GM18517 (cell line): ENCODE data around the gene NET1.

Experiments
- ATAC-seq: cut with Tn5 transposase; IDR thresholded peaks from one replicate; pipeline ENCODE4 v1.9.1; 2021; ENCODE audit warnings: mild to moderate bottlenecking, moderate library complexity; ENCODE audit not compliant: unreplicated experiment

Gene NET1

DNA sequence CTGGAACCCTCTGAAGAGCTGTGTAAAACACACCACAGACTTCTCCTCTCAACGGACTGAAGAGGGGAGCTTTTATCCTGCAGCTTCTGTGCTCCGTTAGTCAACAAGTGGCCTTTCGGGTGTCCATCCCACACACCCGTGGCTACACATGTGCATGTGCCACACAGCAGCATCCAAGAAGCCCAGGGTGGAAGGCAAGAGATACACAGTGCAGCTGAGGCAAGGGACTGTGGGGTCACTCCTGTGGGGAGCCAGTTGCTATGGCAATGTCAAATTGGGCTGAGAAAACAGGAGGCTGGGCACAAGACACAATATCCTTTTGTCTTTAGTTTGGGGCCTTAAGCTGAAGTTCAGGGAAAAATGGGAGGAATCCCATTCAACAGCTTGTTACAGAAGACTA is 28.7 kb downstream of the NET1 start:
- no peak for ATAC-seq

DNA sequence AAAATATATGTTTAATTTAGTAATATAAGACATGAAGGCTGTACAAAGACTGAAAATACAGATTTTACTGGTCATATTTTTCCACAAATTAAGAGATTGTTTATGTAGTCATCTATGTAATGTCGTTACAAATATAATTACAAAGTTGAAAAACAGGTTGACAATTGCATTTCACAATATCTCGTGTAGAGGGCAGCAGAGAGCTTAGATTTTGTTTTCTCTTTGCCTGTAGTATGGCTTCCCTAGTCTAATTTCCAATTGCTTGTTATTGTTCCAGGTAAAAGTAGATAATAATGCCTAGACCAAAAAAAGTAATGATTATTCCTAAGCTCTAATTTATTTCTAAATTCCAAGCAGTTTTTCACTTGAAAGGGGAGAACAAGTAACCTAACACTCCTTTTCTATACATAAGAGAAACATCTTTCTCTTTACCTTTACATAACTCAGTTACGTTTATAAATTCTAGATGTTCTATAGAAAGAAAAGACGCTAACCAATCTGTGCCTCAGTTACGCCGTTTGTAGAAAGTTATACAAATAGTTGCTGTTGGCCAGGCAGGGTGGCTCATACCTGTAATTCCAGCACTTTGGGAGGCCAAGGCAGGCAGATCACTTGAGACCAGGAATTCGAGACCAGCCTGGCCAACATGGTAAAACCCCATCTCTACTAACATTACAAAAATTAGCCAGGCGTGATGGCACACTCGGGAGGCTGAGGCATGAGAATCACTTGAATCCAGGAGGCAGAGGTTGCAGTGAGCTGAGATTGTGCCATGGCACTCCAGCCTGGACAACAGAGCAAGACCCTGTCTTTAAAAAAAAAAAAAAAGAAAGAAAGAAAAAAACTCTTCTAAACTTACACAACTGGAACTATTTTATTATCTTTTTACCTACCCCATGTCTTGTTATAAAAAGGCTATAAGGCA is 30.0 kb downstream of the NET1 start:
- ATAC-seq, result no peak

DNA sequence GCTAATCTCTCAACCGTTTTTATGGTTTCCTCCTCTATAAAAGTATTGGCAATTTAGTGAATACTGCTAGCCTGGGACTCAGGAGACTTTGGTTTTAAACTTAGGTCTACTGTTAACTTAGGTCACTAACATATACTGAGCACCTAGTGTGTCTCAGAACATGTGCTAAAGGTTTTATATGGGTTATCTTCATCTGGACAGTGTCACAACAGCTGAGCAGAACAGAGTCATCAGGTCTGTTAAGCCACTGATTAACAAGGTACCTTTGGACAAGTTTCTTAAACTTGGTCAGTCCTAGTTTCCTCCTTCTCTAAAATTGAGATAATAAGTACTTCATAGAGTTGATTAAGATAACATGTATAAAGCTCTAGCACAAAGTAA is 30.6 kb downstream of the NET1 start:
- peak; percentile 22 for ATAC-seq

DNA sequence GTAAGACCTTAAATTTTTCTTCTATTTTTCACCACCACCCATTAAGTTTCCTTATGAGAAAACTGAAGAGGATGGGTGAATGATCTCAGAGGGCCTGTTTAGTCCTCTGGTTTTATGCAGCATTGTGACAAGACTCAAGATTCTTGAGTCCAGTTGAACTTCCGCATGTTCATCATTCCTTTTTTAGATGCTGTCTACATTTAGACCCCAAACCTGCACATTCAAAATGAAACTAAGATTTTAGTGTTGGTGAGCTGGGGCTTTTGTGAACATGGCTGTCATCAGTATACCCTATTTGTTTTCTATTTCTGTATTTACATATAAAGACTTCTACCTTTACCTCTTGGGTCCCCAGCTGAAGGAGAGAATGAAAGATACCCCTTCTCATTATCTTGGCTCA is 31.1 kb downstream of the NET1 start:
- peak; percentile 82 for ATAC-seq

DNA sequence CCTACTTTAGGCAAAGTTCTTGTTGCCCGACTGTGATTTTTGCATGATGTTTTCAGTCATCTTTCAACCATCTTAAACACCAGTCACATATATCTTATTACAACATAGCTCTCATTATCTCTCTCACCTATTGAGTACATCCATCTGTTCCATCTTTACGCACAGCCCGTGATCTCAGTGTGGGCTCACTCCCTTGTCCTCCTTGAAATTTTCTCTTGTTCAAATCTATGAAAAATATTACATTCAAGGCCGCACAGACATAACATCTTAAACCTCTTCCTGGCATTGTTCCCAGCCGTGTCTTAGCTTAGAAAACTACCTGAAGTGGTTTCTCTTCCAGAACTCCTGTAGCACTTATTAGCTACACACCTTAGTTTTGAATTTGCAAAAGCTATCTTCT is 32.6 kb downstream of the NET1 start:
- ATAC-seq, result no peak

DNA sequence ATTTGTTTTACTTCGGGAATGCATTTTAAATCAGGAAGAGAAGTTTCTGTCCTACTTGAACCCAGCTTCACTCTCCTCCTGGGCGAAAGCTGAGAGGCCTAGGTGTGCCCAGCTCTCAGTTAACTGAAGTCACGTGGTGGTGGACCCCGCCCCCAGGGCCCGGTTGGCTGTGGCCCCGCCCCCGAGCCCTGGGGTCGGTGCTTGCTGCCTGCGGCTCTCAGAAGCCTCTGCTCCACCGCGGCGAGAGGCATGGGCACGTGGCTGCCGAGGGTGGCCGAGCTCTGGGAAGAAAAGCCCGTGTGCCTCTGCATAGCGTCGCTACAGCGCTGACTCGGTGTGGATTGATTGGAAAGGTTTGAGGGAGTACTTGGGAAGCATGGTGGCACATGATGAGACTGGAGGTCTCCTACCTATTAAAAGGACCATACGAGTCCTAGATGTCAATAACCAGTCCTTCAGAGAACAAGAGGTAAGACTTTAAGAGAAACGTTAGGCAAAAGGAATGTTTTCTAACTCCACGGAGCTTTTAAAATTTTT is 34.1 kb downstream of the NET1 start:
- ATAC-seq, result peak; percentile 47

DNA sequence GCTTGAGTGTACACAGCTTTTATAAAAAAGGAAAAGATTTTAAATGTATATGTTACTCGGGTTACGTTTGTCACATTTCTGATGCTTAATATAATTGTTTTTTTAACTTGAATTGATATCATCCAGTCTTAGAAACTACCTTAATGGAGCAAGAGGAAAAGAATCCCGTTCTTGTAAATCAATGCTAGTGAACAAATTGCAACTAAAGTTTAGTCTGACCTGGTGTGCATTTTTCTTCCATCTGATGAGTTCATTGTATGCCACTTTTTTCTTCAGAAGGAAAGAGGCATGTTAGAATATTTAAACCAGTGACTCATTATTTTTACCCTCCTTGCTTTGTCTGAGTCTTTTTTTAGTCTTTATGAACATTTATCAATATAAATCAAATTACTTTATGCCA is 34.7 kb downstream of the NET1 start:
- ATAC-seq, result no peak

DNA sequence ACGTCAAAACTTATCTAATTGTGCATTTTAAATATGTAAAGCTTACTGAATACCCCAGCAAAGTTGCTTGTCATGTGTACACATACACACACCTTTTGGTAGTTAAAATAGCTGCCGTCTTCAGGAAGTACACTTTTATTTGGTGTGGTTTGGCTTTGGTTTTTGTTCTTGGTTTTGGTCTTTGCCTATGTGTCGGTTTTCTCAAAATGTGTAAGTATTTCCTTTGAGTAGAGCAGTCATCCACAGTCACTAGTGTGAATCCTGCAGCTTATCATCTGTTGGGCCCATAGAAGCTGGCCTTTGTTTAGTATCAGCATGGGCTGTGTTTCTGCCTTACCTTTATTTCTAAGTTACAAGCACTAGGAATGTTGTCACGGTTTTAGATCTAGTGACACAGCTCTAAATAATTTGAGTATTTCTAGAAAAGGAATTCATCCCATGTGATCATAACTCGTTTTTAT is 35.3 kb downstream of the NET1 start:
- peak; percentile 45 for ATAC-seq

DNA sequence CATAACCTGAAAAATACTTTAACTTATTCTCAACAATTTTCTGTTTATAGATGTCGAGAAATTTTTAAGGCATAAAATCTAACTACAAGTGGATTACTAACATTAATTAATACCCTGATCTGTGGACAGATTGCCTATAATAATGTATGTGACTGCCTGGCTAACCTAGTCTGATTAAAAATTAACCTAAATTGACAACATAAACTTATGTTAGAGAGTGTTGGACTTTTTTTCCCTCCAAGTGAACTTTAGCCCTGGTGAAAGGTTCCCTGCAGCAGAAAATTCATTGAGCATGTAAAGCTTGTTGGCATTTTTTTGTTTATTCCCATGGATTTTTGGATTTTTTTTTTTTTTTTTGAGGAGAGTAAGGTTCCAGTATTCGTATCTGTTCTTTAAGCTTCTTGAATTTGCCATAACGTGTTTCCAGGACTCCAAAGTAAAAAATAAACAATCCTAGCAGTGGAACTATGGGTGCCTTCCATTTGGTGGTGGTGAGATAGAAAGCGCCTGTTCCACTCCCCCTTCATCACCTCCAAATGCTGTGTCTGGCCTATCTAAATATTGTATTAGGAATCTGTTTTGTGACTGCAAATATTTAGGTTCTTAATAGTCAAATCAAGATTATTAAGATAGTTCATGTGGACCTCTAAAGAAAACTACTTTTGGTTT is 36.1 kb downstream of the NET1 start:
- ATAC-seq, result no peak

DNA sequence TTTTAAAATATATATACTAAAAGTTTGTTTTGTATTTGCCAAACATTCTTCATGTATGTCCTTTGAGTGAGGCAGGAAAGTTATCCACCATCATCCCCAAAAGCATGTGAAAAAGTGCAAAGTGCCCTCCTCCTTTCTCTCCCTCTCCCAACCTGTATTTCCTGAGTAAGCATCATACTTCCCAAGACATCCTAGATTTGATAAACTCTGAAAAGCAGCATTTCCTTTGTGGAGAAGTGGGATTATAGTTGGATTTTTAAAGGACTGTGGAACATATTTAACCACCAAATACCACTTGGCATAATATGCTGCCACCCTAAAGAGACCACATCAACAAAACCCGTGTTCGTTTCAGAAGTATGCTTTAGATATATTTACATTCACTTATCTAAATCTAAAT is 36.9 kb downstream of the NET1 start:
- no peak for ATAC-seq

DNA sequence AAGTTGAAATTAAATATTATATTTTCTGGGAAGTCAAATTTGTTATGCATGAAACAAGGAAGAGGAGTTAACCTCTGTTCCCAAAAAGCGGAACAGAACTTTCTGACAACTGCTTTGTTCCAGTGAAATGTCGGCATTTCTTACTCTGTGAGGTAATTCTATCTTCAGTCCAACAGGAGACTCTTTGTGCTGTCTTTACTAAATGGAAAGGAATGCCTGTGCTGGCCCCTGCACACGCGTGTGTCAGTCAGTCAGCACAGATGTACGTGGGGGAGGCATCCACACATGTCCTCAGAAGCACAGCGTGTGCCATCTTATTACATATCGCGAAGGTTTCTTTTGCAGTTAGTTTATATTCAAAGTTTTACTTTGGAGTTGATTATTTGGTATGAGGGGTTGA is 37.5 kb downstream of the NET1 start:
- no peak for ATAC-seq

DNA sequence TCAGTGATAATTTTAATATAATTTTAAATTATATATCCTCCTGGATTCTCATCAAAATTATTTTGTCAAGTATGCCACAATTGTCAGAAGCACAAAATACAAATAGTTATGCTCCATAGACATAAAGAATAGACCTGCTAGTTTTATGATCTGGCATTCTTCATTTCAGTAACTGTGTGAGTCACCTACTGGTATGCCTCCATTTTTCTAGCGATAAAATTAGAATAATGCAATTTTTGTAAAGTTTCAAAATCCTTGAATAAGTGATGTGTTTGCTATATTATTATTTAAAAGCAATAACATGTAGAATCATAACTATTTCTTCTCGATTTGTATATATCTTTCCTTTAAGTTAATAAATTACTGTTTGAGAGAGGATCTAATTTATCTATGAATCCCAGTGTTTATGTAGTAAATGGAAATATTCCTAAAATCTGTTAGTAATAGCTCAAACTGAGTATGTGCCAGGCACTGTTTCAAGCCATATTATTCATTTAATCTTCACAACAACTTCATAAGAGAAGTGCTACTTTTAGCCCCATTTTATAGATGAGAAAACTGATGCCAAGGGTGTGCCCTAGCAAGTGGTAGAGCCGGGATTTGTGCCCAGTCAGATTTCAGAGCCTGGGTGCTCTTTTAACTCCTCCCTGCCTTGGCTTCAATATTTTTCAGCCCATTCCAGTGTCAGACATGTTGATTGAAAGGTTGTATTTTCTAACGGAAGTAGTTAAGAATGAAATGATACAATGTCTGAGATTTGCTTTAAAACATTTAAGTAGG is 38.4 kb downstream of the NET1 start:
- no peak for ATAC-seq

DNA sequence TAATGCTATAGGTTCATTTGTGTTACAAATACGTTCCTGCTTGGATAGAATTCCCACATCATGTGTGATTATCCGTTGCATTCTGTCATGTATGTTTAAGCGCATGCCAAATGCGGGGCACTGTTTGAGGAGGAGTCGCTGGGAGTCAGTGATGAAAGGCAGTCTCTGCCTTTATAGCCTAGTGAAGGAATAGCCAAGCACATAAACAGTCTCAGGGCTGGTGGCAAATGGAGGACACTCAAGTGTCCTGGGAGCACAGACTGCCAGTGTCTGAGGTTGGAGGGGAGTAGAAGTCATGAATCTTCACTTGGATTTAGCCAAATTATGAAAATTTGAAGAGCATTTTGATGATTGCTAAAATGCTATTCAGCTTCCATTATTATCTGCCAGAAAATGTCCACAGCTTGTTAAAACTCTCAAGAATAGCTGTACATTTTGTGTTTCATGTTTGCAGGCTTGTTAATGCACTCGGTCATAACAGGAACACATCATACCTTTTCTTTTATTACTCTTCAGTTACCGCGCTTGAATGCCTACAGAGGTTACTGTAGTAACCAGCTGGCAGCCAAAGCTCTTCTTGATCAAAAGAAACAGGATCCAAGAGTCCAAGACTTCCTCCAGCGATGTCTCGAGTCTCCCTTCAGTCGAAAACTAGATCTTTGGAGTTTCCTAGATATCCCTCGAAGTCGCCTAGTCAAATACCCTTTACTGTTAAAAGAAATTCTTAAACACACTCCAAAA is 41.6 kb downstream of the NET1 start:
- no peak for ATAC-seq

DNA sequence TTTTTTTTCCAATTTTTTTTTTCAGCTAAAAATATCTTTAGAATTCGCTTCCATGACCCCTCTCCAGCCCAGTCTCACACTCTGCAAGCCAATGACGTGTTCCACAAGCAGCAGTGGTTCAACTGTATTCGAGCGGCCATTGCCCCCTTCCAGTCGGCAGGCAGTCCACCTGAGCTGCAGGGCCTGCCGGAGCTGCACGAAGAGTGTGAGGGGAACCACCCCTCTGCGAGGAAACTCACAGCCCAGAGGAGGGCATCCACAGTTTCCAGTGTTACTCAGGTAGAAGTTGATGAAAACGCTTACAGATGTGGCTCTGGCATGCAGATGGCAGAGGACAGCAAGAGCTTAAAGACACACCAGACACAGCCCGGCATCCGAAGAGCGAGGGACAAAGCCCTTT is 44.2 kb downstream of the NET1 start:
- no peak for ATAC-seq

DNA sequence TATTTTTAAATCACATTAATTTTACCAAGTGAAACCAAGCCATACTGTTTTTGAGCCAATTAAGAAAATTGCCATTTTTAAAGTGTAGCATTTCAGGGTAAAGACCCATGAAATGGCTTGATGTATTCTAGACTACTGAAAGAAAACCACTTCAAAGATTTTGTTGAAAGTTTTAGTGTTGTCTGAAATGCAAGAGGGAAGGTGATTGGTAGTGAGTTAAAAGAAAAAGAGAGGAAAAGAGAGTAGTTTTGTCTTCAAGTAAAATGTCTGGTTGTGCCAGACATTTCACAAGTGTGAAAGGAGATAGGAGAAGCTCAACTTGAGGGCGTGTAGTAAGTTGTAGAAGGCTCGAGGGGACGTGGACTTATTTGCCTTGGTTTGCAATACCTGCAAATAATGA is 45.4 kb downstream of the NET1 start:
- no peak for ATAC-seq

DNA sequence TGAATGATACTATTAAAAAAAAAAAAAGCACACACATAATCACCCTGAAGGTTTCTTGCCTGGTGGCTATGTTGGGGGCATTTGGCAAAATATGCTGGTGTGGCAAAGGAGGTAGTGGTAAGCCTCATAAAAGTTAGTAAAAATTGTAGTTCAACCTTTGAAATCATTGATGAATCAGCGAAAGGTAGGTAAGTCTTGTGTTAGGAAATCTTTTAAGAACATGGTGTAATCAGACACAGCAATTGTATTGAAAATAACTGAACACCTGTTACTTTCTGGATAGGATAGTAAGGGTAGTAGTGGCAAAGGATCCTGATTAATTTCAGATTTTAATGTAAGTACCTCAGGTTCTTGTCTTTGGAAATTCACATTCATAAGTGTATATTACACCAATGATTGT is 46.1 kb downstream of the NET1 start:
- no peak for ATAC-seq

DNA sequence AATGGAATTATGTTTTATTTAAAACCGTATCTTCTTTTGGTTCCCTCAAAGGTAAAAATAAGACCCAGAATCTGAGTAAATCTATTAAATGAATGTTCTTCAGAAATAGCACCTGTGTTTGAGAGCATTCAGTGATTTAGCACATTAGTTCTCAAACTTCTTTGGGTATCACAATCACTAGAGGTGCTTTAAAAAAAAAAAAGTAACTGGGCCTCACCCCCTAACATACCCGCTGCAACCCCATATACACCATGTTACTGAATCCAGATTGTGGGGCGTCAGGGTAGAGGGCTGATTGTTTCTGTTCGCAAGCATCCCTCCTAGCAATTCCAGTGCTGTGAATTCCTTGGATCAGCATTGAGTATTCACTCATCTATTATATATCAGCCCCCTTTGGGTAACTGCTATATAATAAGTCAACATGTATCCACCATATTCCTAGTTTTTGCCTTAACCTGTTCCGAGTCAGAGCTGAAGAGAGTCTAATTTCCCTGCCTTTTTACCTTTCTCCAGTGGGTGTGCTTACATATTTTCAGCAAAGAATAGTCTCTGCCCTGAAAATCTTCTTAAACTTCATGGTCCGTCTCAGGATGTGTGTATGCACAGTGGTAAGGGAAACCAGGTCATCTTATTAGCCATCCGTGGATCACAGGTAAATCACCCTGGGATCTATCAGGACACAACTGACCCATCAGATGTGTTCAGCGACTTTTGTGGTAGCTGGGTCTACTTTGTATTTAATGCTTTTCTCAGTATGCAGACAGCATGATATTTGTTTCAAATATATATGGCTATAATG is 46.8 kb downstream of the NET1 start:
- ATAC-seq, result no peak

DNA sequence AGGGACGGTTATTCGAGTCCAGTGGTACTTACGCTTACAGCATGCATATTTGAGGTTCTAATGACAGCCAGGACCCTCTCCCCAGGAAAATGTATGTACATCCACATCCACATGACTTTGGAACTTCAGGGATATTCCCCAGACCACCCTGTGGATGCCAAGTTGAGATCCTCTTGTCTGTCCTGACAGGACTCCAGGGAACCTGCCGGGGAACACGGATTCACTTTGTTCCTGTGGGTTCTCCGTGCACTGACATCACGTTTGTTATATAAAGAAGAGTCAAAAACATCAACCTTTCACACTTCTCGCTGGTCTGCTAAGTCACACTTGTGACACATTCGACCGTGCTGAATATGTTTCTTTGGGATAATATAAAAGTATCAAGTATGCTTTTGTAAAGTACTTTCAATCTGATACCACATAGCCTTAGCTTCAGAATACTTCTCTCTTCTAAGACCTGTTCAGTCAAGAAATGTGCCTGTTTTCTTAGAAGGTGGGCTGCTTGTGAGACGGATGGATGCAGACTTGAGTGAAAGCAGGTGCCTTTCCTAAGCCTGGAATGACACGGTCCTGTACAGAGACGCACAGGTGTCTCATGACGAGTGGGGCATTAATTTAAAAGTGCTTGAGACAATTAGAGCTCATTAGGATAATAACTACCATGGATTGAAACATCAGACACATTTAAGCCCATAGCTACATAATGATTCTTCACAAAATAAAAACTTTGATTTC is 48.3 kb downstream of the NET1 start:
- no peak for ATAC-seq

DNA sequence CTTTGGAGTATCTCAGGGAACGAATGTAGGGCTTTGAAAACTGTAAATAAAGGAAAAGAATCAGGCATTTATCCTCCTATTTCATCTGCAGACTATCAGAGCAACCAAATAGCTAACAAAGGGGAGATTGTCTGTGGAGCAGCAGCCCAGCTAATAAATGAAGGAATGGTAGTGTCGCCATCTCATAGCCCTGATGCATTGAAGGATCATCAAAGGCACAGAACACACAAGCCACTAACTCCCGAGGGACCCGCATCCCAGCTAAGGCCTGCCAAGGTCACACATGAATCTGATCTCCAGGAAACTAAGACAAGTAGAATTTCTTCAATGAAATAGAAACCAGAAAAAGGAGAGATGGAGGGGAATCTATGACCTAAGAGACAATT is 48.8 kb downstream of the NET1 start:
- no peak for ATAC-seq
